ENCODE measurements around the gene NIBAN1.

- TF ChIP-seq CTCF (IDR thresholded peaks at IDR 0.05; ENCODE audit: poor library complexity) (no peak), EZH2 (IDR thresholded peaks at IDR 0.05; ENCODE audit: borderline replicate concordance) (no peak), EZH2phosphoT487 (IDR thresholded peaks at IDR 0.05; ENCODE audit: low read depth, severe bottlenecking, unreplicated experiment) (no peak)
These were observed 32.9 kb downstream of the NIBAN1 start for GRCh38 chr1:184941410-184941733.
